ENCODE data around the gene GRAMD1B. TPM values are rescaled to one million over a fixed set of nuclear protein-coding genes. Genes with fewer than 3 reads are reported as not detected.
A peak's percentile ranks its signal among the peaks of the same experiment; 100 is the strongest.

Gene GRAMD1B
- total and polyA plus RNA-seq, 2 experiments from 2014 or later, result 9.0 to 20.4 TPM

- 92% methylated on average over 5 of the region's 5 CpGs for WGBS (ENCODE audit: low lambda C conversion rate, missing lambda C conversion rate)
- Histone ChIP-seq H3K9me3 (ENCODE audit: low read depth) (no peaks in the 10 kb centered on the region), H3K79me2 (no peaks in the 10 kb centered on the region), H3K36me3 (replicated peaks; ENCODE audit: insufficient read depth, low read depth) (no peaks in the 10 kb centered on the region), H4K20me1 (ENCODE audit: insufficient read depth, poor library complexity, severe bottlenecking) (no peaks in the 10 kb centered on the region), H3K27ac (no peak overlapping the region), H3K4me1 (ENCODE audit: insufficient read depth) (no peaks in the 10 kb centered on the region), H3K4me2 (no peak overlapping the region), H3K4me3 (no peak overlapping the region), H2AFZ (no peak overlapping the region), H3K9me2 (replicated peaks; ENCODE audit: insufficient read depth) (no peaks in the 10 kb centered on the region), H3K27me3 (peaks cover 4% of the 10 kb centered on the region)
- DNase-seq (ENCODE audit: low spot score), result no peak
- TF ChIP-seq CTCF (IDR thresholded peaks at IDR 0.05; ENCODE audit: poor library complexity), result no peak
- no peak for TF ChIP-seq EZH2 (IDR thresholded peaks at IDR 0.05; ENCODE audit: borderline replicate concordance)
- TF ChIP-seq EZH2phosphoT487 (IDR thresholded peaks at IDR 0.05; ENCODE audit: low read depth, severe bottlenecking, unreplicated experiment), result no peak
Observed at GRCh38 chr11:123579482-123579812, 149.4 kb downstream of the GRAMD1B start.

- Histone ChIP-seq H4K20me1 (ENCODE audit: insufficient read depth, poor library complexity, severe bottlenecking) (no peaks in the 10 kb centered on the region), H3K9me2 (replicated peaks; ENCODE audit: insufficient read depth) (no peaks in the 10 kb centered on the region), H3K27ac (no peak overlapping the region), H3K27me3 (peaks cover 4% of the 10 kb centered on the region), H3K4me2 (peak overlapping the region; percentile 70), H3K36me3 (replicated peaks; ENCODE audit: insufficient read depth, low read depth) (no peaks in the 10 kb centered on the region), H3K9me3 (ENCODE audit: low read depth) (no peaks in the 10 kb centered on the region), H3K4me3 (no peak overlapping the region), H3K4me1 (ENCODE audit: insufficient read depth) (no peaks in the 10 kb centered on the region), H2AFZ (no peak overlapping the region), H3K79me2 (no peaks in the 10 kb centered on the region)
- WGBS (ENCODE audit: low lambda C conversion rate, missing lambda C conversion rate), result 91% methylated on average over 6 of the region's 6 CpGs
- no peak for DNase-seq (ENCODE audit: low spot score)
- no peak for TF ChIP-seq CTCF (IDR thresholded peaks at IDR 0.05; ENCODE audit: poor library complexity)
- TF ChIP-seq EZH2phosphoT487 (IDR thresholded peaks at IDR 0.05; ENCODE audit: low read depth, severe bottlenecking, unreplicated experiment), result no peak
- no peak for TF ChIP-seq EZH2 (IDR thresholded peaks at IDR 0.05; ENCODE audit: borderline replicate concordance)
Observed at GRCh38 chr11:123580137-123580536, 150.1 kb downstream of the GRAMD1B start.

GRCh38 chr11:123580557-123581275 is 150.6 kb downstream of the GRAMD1B start:
- no peaks in the 10 kb centered on the region for H4K20me1 ChIP-seq (ENCODE audit: insufficient read depth, poor library complexity, severe bottlenecking)
- no peak overlapping the region for H3K27ac ChIP-seq
- no peaks in the 10 kb centered on the region for H3K36me3 ChIP-seq (replicated peaks; ENCODE audit: insufficient read depth, low read depth)
- TF ChIP-seq EZH2phosphoT487 (IDR thresholded peaks at IDR 0.05; ENCODE audit: low read depth, severe bottlenecking, unreplicated experiment) (no peak), EZH2 (IDR thresholded peaks at IDR 0.05; ENCODE audit: borderline replicate concordance) (no peak), CTCF (IDR thresholded peaks at IDR 0.05; ENCODE audit: poor library complexity) (peak; percentile 90)
- no peaks in the 10 kb centered on the region for H3K9me3 ChIP-seq (ENCODE audit: low read depth)
- H3K9me2 ChIP-seq (replicated peaks; ENCODE audit: insufficient read depth), result no peaks in the 10 kb centered on the region
- H3K27me3 ChIP-seq, result peaks cover 2% of the 10 kb centered on the region
- WGBS (ENCODE audit: low lambda C conversion rate, missing lambda C conversion rate), result 10% methylated on average over 25 of the region's 25 CpGs
- peak; percentile 89 for DNase-seq (ENCODE audit: low spot score)
- H3K4me1 ChIP-seq (ENCODE audit: insufficient read depth), result no peaks in the 10 kb centered on the region
- no peaks in the 10 kb centered on the region for H3K79me2 ChIP-seq
- H2AFZ ChIP-seq, result no peak overlapping the region
- no peak overlapping the region for H3K4me3 ChIP-seq
- peak overlapping the region; percentile 70 for H3K4me2 ChIP-seq
